GM06990 (cell line): ENCODE data around the gene COX20.

Experiments
- DNase-seq: peaks from one replicate; pipeline ENCODE4 v3.0.0-alpha.2; 2011; ENCODE audit not compliant: insufficient read length; ENCODE audit errors: extremely low read depth
- H3K27me3 ChIP-seq: replicated peaks from 2 replicates; pipeline ENCODE4 v1.6.0; 2011; ENCODE audit warnings: low read length; ENCODE audit not compliant: control insufficient read depth, insufficient read depth
- H3K36me3 ChIP-seq: 2 replicates; pipeline ENCODE4 v1.5.1; 2011; ENCODE audit warnings: low read length; ENCODE audit not compliant: control insufficient read depth, insufficient read depth
- H3K4me3 ChIP-seq: replicated peaks from 2 replicates; pipeline ENCODE4 v1.5.1; 2011; ENCODE audit warnings: low read depth, mild to moderate bottlenecking, control low read depth, low read length
- TF ChIP-seq, protein P1 (sequence below): IDR thresholded peaks from 2 replicates; pipeline ENCODE4 v1.5.1; 2011; ENCODE audit warnings: low read length, control low read depth, mild to moderate bottlenecking, inconsistent platforms; ENCODE audit not compliant: insufficient read depth, poor library complexity, severe bottlenecking

The COX20 gene, protein sequence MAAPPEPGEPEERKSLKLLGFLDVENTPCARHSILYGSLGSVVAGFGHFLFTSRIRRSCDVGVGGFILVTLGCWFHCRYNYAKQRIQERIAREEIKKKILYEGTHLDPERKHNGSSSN

DNA sequence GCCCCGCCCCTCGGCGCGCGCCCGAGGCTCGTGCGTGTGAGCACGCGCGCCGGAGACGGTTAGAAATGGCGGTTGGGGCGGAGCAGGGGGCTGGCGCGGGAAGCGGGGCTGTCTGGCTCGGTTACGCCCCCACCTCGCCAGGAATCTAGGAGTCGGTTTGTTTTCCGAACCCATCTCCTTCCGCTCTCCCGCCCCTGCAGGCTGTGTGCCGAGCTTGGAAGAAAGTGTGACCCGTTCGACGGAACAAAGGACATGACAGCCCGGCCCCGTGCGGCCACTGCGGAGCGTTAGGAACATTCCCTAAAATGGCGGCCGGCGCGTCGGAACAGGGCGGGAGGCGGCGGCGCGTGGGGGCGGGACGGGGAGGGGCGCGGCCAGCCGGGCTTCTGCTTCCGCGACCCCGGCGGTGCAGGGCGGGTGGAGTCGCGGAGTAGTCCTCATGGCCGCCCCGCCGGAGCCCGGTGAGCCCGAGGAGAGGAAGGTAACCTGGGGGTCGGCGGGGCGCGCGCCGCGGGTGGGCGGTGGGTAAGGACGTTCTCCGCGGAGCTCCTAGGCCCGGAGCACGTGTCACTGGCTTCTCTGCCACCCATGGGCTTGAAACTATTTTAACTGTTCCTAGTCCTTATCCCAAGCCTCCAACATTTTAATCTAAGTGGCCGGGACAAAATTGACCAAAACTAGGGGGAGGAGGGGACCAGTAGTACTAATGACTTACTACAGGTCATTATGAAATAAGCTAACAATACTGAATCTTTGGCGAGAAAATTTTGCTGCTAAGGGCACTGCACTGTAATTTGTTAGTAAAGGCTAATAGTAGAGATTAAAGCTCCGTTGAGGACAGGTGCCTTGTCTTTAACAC is at the start of gene COX20:
COX20 (plus strand) TSS at position 383 of the 859 bp plus-strand sequence; CDS start at position 440, 57 bp downstream.
- Histone ChIP-seq H3K36me3 (no peaks in the 10 kb centered on the region; the same call in none of the 2 replicates), H3K27me3 (no peaks in the 10 kb centered on the region), H3K4me3 (peak within 1 kb of the TSS; percentile 85)
- TF ChIP-seq, protein P1, sequence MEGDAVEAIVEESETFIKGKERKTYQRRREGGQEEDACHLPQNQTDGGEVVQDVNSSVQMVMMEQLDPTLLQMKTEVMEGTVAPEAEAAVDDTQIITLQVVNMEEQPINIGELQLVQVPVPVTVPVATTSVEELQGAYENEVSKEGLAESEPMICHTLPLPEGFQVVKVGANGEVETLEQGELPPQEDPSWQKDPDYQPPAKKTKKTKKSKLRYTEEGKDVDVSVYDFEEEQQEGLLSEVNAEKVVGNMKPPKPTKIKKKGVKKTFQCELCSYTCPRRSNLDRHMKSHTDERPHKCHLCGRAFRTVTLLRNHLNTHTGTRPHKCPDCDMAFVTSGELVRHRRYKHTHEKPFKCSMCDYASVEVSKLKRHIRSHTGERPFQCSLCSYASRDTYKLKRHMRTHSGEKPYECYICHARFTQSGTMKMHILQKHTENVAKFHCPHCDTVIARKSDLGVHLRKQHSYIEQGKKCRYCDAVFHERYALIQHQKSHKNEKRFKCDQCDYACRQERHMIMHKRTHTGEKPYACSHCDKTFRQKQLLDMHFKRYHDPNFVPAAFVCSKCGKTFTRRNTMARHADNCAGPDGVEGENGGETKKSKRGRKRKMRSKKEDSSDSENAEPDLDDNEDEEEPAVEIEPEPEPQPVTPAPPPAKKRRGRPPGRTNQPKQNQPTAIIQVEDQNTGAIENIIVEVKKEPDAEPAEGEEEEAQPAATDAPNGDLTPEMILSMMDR = no peak
- peak; percentile 96 for DNase-seq

DNA sequence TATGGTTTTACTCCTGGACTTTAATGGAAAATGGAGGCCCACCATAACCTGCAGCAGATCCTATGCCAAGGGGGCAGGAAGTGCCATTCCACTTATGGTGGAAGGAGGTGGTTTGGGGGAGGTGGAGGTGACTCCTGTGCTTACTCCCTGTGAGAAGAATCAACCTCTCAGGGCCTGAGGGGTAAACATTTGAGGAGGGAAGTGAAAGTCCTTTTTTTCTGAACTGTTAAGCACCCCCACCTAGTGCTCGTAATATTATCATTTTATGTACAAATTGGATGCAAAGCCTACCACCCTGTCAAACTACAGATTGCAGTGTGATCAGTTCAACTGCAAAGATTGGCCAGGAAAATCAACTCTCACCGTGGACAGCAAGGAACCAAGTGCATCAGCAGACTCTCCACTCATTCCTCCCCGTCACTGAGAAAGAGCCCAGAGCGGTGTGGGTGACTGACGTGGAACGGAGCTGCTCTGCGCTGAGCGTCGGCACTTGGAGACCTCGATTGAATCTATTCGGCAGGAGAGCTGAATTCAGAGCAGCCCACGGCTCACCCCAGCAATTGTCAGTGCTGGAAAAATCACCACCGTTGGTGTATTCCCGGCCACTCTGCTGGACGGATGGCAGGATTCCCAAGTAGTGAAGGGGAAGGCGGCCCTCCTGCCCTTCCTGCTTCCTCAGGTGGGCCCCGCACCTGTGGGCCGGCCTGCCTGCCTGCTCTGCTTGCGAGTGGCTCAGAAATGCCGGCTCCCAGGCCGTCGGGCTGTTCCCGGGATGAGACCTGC is 46.8 kb upstream of the COX20 start:
- no peaks in the 10 kb centered on the region for H3K27me3 ChIP-seq
- no peak for DNase-seq

DNA sequence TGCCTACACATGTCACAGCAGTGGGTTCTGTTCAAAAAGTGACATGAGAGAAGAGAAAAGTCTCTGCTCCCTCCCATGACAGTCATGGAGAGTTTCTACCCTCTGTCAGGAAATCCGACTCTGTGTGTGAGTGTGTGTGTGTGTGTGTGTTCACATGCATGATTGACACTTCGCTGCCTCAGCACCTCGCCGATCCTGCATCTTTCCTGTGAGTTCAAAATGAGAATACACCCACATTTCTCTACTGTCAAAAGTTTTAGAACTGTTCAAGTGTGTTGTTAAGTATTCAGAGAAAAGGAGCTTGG is 46.2 kb upstream of the COX20 start:
- no peaks in the 10 kb centered on the region for H3K36me3 ChIP-seq
- H3K4me3 ChIP-seq = no peak overlapping the region
- no peak for DNase-seq
- H3K27me3 ChIP-seq = no peaks in the 10 kb centered on the region
- TF ChIP-seq, protein P1 = no peak

More for the DNA sequence above, 46.8 kb upstream of the COX20 start:
- Histone ChIP-seq H3K4me3 (no peak overlapping the region), H3K36me3 (no peaks in the 10 kb centered on the region)
- TF ChIP-seq, protein P1 = no peak

DNA sequence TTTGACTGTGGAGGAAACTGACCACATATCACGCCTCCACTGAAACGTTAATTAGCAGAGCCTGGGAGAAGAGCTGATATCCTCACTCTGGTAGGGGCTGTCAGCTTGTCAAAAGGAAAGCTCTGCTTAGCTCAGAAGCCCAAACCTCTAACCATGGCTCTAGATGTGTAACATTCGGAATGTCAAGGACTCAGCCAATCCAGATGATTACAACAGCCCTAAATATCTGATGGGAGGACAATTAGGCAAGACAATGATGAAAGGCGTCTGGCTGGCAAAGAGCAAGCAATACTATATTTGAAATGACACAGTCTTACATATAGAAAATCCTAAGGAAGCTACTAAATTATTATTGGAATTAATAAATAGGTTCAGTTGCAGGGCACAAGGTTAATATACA is 45.7 kb upstream of the COX20 start:
- Histone ChIP-seq H3K27me3 (no peaks in the 10 kb centered on the region), H3K4me3 (no peak overlapping the region), H3K36me3 (no peaks in the 10 kb centered on the region)
- no peak for DNase-seq
- TF ChIP-seq, protein P1 = no peak

DNA sequence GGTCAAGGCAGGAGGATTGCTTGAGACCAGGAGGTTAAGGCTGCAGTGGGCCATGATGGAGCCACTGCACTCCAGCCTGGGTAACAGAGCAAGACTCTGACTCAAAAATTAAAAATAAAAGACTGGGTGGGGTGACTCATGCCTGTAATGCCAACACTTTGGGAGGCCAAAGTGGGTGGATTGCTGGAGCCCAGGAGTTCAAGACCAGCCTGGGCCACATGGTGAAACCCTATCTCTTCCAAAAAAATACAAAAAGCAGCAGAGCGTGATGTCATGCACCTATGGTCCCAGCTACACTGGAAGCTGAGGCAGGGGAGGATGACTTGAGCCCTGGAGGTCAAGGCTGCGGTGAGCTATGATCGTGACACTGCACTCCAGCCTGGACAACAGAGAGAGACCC is 44.4 kb upstream of the COX20 start:
- H3K4me3 ChIP-seq = no peak overlapping the region
- H3K27me3 ChIP-seq = no peaks in the 10 kb centered on the region
- DNase-seq = no peak

More for the DNA sequence above, 44.4 kb upstream of the COX20 start:
- TF ChIP-seq, protein P1 = no peak
- no peaks in the 10 kb centered on the region for H3K36me3 ChIP-seq
